ENCODE measurements around the gene ETNK1.
"Not testable (repeated sequence)": the region's sequence is repeated elsewhere in the genome, so short reads cannot be mapped to it uniquely, and the experiment has no call there.

The ETNK1 gene

GRCh38 chr12:22578328-22578727, 46.6 kb upstream of the ETNK1 start:
- Histone ChIP-seq H3K23ac (ENCODE audit: low read length in 2 of 2) (no peak overlapping the region), H4K91ac (ENCODE audit: low read length) (no peak overlapping the region), H3K4ac (ENCODE audit: low read depth in 1 of 2, low read length in 2 of 2) (no peak overlapping the region), H2BK5ac (ENCODE audit: low read depth, low read length, poor library complexity, severe bottlenecking) (no peak overlapping the region), H3K9ac (ENCODE audit: low read length) (no peak overlapping the region), H3K18ac (ENCODE audit: low read depth in 1 of 2, low read length in 2 of 2) (no peak overlapping the region), H3K36me3 (ENCODE audit: control insufficient read depth in 1 of 2, insufficient read depth in 2 of 2, low read depth in 1 of 2, low read length in 2 of 2) (no peaks in the 10 kb centered on the region), H4K8ac (ENCODE audit: low read length) (no peak overlapping the region), H2BK12ac (ENCODE audit: low read length in 2 of 2) (no peak overlapping the region), H2AK5ac (ENCODE audit: low read length, severe bottlenecking) (no peak overlapping the region), H3K79me1 (replicated peaks; ENCODE audit: low read length, poor library complexity, severe bottlenecking) (no peaks in the 10 kb centered on the region), H2AFZ (ENCODE audit: low read depth, low read length) (no peak overlapping the region), H3K9me3 (ENCODE audit: control insufficient read depth, low read length) (no peaks in the 10 kb centered on the region), H2BK15ac (ENCODE audit: low read depth, poor library complexity, severe bottlenecking) (no peak overlapping the region), H2BK120ac (ENCODE audit: low read depth, low read length) (no peak overlapping the region), H3K14ac (ENCODE audit: low read length in 2 of 2) (no peak overlapping the region), H3K4me2 (ENCODE audit: low read length, poor library complexity, severe bottlenecking) (no peak overlapping the region), H3K27me3 (ENCODE audit: control insufficient read depth in 1 of 2, insufficient read depth in 1 of 2, low read length in 2 of 2) (no peaks in the 10 kb centered on the region), H3K4me1 (ENCODE audit: control insufficient read depth, insufficient read depth, low read depth, low read length) (no peaks in the 10 kb centered on the region), H3K27ac (ENCODE audit: low read length, poor library complexity, severe bottlenecking) (no peak overlapping the region), H3K4me3 (ENCODE audit: insufficient read depth in 1 of 2, low read depth in 1 of 2, low read length in 2 of 2) (no peak overlapping the region)
- 88% methylated on average over 2 of the region's 3 CpGs for WGBS
- no peak for DNase-seq

- no peak overlapping the region for H2AFZ ChIP-seq (ENCODE audit: low read depth, low read length)
- no peaks in the 10 kb centered on the region for H3K27me3 ChIP-seq (ENCODE audit: control insufficient read depth in 1 of 2, insufficient read depth in 1 of 2, low read length in 2 of 2)
- H3K4me1 ChIP-seq (ENCODE audit: control insufficient read depth, insufficient read depth, low read depth, low read length), result peaks cover 4% of the 10 kb centered on the region
- H3K4me3 ChIP-seq (ENCODE audit: insufficient read depth in 1 of 2, low read depth in 1 of 2, low read length in 2 of 2), result no peak overlapping the region
- H3K27ac ChIP-seq (ENCODE audit: low read length, poor library complexity, severe bottlenecking), result no peak overlapping the region
- no peak overlapping the region for H2BK12ac ChIP-seq (ENCODE audit: low read length in 2 of 2)
- no peaks in the 10 kb centered on the region for H3K9me3 ChIP-seq (ENCODE audit: control insufficient read depth, low read length)
- H3K4ac ChIP-seq (ENCODE audit: low read depth in 1 of 2, low read length in 2 of 2), result no peak overlapping the region
- no peak overlapping the region for H3K18ac ChIP-seq (ENCODE audit: low read depth in 1 of 2, low read length in 2 of 2)
- 88% methylated on average over 3 of the region's 4 CpGs for WGBS
- no peak overlapping the region for H2BK120ac ChIP-seq (ENCODE audit: low read depth, low read length)
- no peak overlapping the region for H2BK15ac ChIP-seq (ENCODE audit: low read depth, poor library complexity, severe bottlenecking)
- no peaks in the 10 kb centered on the region for H3K36me3 ChIP-seq (ENCODE audit: control insufficient read depth in 1 of 2, insufficient read depth in 2 of 2, low read depth in 1 of 2, low read length in 2 of 2)
- H3K14ac ChIP-seq (ENCODE audit: low read length in 2 of 2), result no peak overlapping the region
- no peak overlapping the region for H2AK5ac ChIP-seq (ENCODE audit: low read length, severe bottlenecking)
- no peak overlapping the region for H4K8ac ChIP-seq (ENCODE audit: low read length)
- H3K9ac ChIP-seq (ENCODE audit: low read length), result no peak overlapping the region
- H2BK5ac ChIP-seq (ENCODE audit: low read depth, low read length, poor library complexity, severe bottlenecking), result no peak overlapping the region
- H3K4me2 ChIP-seq (ENCODE audit: low read length, poor library complexity, severe bottlenecking), result no peak overlapping the region
- H4K91ac ChIP-seq (ENCODE audit: low read length), result no peak overlapping the region
- no peak overlapping the region for H3K23ac ChIP-seq (ENCODE audit: low read length in 2 of 2)
- H3K79me1 ChIP-seq (replicated peaks; ENCODE audit: low read length, poor library complexity, severe bottlenecking), result no peaks in the 10 kb centered on the region
- no peak for DNase-seq
Observed at GRCh38 chr12:22588817-22589216, 36.2 kb upstream of the ETNK1 start.

GRCh38 chr12:22593864-22594263, 31.1 kb upstream of the ETNK1 start:
- no peaks in the 10 kb centered on the region for H3K36me3 ChIP-seq (ENCODE audit: control insufficient read depth in 1 of 2, insufficient read depth in 2 of 2, low read depth in 1 of 2, low read length in 2 of 2)
- no peak overlapping the region for H3K4me2 ChIP-seq (ENCODE audit: low read length, poor library complexity, severe bottlenecking)
- H3K9ac ChIP-seq (ENCODE audit: low read length), result no peak overlapping the region
- peak overlapping the region; percentile 29 for H3K27ac ChIP-seq (ENCODE audit: low read length, poor library complexity, severe bottlenecking)
- no peak overlapping the region for H2BK15ac ChIP-seq (ENCODE audit: low read depth, poor library complexity, severe bottlenecking)
- no peak overlapping the region for H3K14ac ChIP-seq (ENCODE audit: low read length in 2 of 2)
- no peak overlapping the region for H2BK5ac ChIP-seq (ENCODE audit: low read depth, low read length, poor library complexity, severe bottlenecking)
- H2BK12ac ChIP-seq (ENCODE audit: low read length in 2 of 2), result no peak overlapping the region
- no peaks in the 10 kb centered on the region for H3K27me3 ChIP-seq (ENCODE audit: control insufficient read depth in 1 of 2, insufficient read depth in 1 of 2, low read length in 2 of 2)
- no peak overlapping the region for H3K4ac ChIP-seq (ENCODE audit: low read depth in 1 of 2, low read length in 2 of 2)
- H3K23ac ChIP-seq (ENCODE audit: low read length in 2 of 2), result no peak overlapping the region
- H3K4me1 ChIP-seq (ENCODE audit: control insufficient read depth, insufficient read depth, low read depth, low read length), result peaks cover 8% of the 10 kb centered on the region
- H2BK120ac ChIP-seq (ENCODE audit: low read depth, low read length), result no peak overlapping the region
- no peaks in the 10 kb centered on the region for H3K9me3 ChIP-seq (ENCODE audit: control insufficient read depth, low read length)
- no peak overlapping the region for H4K91ac ChIP-seq (ENCODE audit: low read length)
- H3K4me3 ChIP-seq (ENCODE audit: insufficient read depth in 1 of 2, low read depth in 1 of 2, low read length in 2 of 2), result no peak overlapping the region
- H3K79me1 ChIP-seq (replicated peaks; ENCODE audit: low read length, poor library complexity, severe bottlenecking), result no peaks in the 10 kb centered on the region
- no peak overlapping the region for H3K18ac ChIP-seq (ENCODE audit: low read depth in 1 of 2, low read length in 2 of 2)
- H4K8ac ChIP-seq (ENCODE audit: low read length), result no peak overlapping the region
- no peak overlapping the region for H2AFZ ChIP-seq (ENCODE audit: low read depth, low read length)
- no peak for DNase-seq
- no peak overlapping the region for H2AK5ac ChIP-seq (ENCODE audit: low read length, severe bottlenecking)

- WGBS, result 89% methylated on average over 3 of the region's 6 CpGs
- H3K14ac ChIP-seq (ENCODE audit: low read length in 2 of 2); H4K91ac ChIP-seq (ENCODE audit: low read length); DNase-seq; H2BK5ac ChIP-seq (ENCODE audit: low read depth, low read length, poor library complexity, severe bottlenecking); H2BK12ac ChIP-seq (ENCODE audit: low read length in 2 of 2); H3K4me2 ChIP-seq (ENCODE audit: low read length, poor library complexity, severe bottlenecking); H3K79me1 ChIP-seq (replicated peaks; ENCODE audit: low read length, poor library complexity, severe bottlenecking); H3K23ac ChIP-seq (ENCODE audit: low read length in 2 of 2); H3K36me3 ChIP-seq (ENCODE audit: control insufficient read depth in 1 of 2, insufficient read depth in 2 of 2, low read depth in 1 of 2, low read length in 2 of 2); H2AFZ ChIP-seq (ENCODE audit: low read depth, low read length); H3K27ac ChIP-seq (ENCODE audit: low read length, poor library complexity, severe bottlenecking); H2AK5ac ChIP-seq (ENCODE audit: low read length, severe bottlenecking); H3K9me3 ChIP-seq (ENCODE audit: control insufficient read depth, low read length); H3K9ac ChIP-seq (ENCODE audit: low read length); H3K4me1 ChIP-seq (ENCODE audit: control insufficient read depth, insufficient read depth, low read depth, low read length); H2BK120ac ChIP-seq (ENCODE audit: low read depth, low read length); H2BK15ac ChIP-seq (ENCODE audit: low read depth, poor library complexity, severe bottlenecking); H4K8ac ChIP-seq (ENCODE audit: low read length); H3K4ac ChIP-seq (ENCODE audit: low read depth in 1 of 2, low read length in 2 of 2); H3K4me3 ChIP-seq (ENCODE audit: insufficient read depth in 1 of 2, low read depth in 1 of 2, low read length in 2 of 2); H3K18ac ChIP-seq (ENCODE audit: low read depth in 1 of 2, low read length in 2 of 2); H3K27me3 ChIP-seq (ENCODE audit: control insufficient read depth in 1 of 2, insufficient read depth in 1 of 2, low read length in 2 of 2): not testable (repeated sequence)
Observed at GRCh38 chr12:22597539-22597938, 27.4 kb upstream of the ETNK1 start.

All from mesenchymal stem cell (in vitro differentiated cells and primary cell).